HFF-Myc (cell line): ENCODE data around the gene MTCL1.

ENCODE experiments used
- DNase-seq: peaks from one replicate; pipeline ENCODE4 v3.0.0-alpha.2; 2011; ENCODE audit warnings: low read depth; ENCODE audit errors: extremely low read depth
- H3K4me3 ChIP-seq: replicated peaks from 2 replicates; pipeline ENCODE4 v1.5.1; 2011; ENCODE audit warnings: low read depth, mild to moderate bottlenecking, control low read depth, low read length
- TF ChIP-seq, protein P1 (sequence below): IDR thresholded peaks from 2 replicates; pipeline ENCODE4 v1.5.1; 2012; ENCODE audit warnings: mild to moderate bottlenecking, low read depth, low read length, control low read depth; ENCODE audit errors: missing control alignments

The MTCL1 gene

DNA sequence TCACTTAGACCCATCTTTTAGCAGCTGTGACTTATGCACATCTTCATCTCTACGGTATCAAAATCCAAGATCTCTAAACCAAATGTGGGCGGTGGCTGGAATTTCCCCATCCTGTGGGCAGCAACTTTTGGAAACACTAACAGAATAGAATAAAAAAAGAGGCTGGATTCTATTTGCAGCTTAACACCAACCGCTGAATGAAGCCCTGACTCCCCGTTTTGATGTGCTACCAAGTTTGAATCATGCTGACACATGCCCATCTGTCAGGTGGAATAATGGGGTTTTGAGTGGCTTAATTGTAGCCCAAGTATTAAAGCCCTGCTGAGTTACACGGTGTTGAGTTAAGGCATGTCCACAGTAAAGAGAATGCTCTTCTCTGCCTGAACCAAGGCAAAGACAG is 165.2 kb downstream of the MTCL1 start:
- H3K4me3 ChIP-seq = no peak overlapping the region
- DNase-seq = no peak
- TF ChIP-seq, protein P1, sequence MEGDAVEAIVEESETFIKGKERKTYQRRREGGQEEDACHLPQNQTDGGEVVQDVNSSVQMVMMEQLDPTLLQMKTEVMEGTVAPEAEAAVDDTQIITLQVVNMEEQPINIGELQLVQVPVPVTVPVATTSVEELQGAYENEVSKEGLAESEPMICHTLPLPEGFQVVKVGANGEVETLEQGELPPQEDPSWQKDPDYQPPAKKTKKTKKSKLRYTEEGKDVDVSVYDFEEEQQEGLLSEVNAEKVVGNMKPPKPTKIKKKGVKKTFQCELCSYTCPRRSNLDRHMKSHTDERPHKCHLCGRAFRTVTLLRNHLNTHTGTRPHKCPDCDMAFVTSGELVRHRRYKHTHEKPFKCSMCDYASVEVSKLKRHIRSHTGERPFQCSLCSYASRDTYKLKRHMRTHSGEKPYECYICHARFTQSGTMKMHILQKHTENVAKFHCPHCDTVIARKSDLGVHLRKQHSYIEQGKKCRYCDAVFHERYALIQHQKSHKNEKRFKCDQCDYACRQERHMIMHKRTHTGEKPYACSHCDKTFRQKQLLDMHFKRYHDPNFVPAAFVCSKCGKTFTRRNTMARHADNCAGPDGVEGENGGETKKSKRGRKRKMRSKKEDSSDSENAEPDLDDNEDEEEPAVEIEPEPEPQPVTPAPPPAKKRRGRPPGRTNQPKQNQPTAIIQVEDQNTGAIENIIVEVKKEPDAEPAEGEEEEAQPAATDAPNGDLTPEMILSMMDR = no peak

DNA sequence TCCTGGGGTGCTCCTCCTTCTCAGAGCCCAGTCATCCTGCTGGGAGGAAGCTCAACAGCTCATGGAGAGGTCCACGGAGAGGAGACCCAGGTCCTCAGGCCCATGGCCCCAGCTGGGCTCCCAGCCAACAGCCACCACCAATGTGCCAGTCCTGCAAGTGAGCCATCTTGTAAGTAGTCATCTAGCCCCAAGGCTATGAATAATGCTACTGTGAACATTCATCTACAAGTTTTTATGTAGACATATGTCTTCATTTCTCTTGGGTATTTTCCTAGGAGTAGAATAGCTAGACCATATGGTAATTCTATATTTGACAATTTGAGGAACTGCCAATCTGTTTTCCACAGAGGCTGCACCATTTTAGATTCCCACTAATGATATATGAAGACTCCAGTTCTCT is 166.1 kb downstream of the MTCL1 start:
- TF ChIP-seq, protein P1 = no peak
- DNase-seq = no peak
- no peak overlapping the region for H3K4me3 ChIP-seq

DNA sequence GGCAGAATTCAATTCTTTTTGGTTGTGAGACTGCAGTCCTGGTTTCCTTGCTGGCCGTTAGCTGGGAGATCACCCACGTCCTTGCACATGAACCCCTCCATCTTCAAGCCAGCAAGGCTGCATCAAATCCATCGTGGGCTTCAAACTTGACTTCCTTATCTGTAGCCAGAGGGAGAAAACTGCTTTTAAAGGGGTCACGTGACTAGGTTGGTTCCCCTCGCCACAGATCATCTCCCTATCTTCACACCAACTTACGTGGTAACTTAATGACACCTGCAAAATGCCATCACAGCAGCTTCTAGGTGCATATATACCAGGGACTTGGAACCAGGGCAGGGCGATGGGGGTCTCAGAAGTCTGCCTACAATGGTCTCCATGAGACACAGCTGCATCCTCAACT is 169.5 kb downstream of the MTCL1 start:
- TF ChIP-seq, protein P1 = no peak
- DNase-seq = no peak
- no peak overlapping the region for H3K4me3 ChIP-seq

DNA sequence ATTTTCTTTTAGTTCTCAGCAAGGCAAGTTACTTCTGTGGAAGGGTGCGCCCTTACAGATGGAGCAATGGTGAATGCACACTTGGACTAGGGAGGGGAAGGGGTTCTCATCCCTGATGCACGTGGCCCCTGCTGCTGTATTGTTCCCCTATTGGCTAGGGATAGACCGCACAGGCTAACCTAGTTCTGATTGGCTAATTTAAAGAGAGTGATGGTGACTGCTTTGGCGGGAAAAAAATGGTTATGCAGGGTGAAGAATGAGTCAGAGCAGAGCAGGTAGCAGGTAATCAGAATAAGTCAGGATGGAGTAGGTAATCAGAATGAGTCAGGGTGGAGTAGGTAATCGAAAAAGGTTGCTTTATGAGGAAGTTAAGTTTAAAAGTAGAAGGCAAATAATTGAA is 171.5 kb downstream of the MTCL1 start:
- TF ChIP-seq, protein P1 = no peak
- no peak overlapping the region for H3K4me3 ChIP-seq
- no peak for DNase-seq

DNA sequence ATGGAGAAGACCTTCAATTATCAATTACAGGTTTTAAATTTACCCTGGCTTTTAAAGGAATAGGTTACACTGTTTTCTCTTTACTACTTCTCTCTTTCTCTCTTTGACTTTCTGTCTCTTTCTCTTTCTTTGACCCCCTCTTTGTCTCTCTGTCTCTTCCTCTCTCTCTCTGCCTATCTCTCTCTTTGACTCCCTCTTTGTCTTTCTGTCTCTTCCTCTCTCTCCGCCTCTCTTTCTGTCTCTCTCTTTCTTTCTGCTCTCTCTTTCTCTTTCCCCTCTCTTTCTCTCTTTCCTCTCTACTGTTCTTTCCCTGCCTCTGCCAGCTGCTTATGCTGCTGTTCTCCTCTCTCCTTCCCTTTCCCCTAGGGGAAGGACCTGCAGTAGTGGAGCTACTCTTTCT is 175.7 kb downstream of the MTCL1 start:
- no peak overlapping the region for H3K4me3 ChIP-seq
- TF ChIP-seq, protein P1 = no peak
- DNase-seq = no peak
